Measurements from ENCODE around the gene PLAGL2.
A peak's percentile ranks its signal among the peaks of the same experiment; 100 is the strongest.

The PLAGL2 gene

GRCh38 chr20:32244150-32244823, 36.7 kb upstream of the PLAGL2 start:
- TF ChIP-seq CTCF (conservative IDR thresholded peaks at IDR 0.05; ENCODE audit: low read depth, low read length), result no peak
- no peak for DNase-seq (ENCODE audit: low read depth)
- H3K4me3 ChIP-seq (ENCODE audit: low read depth, low read length), result no peak overlapping the region

DNA sequence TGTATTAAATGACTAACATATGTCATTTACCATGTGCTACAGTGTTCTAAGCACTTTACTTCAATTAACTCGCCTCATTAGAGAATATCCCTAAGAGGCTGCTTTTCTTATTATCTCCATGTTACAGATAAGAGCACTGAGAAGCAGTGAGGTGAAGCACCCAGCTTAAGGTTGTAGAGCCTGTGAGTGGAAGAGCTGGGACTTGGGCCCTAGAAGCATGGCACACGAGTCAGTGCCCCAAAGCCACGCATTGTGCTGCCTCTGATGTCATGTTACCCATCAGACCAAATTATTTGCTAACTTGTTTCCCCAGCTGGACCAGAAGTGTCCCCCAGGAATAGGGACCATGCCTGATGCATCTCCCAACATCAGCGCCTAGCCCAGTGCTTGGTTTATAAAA, 34.3 kb upstream of the PLAGL2 start:
- no peak overlapping the region for H3K4me3 ChIP-seq (ENCODE audit: low read depth, low read length)
- TF ChIP-seq CTCF (conservative IDR thresholded peaks at IDR 0.05; ENCODE audit: low read depth, low read length), result no peak
- no peak for DNase-seq (ENCODE audit: low read depth)

- peak; percentile 16 for TF ChIP-seq CTCF (conservative IDR thresholded peaks at IDR 0.05; ENCODE audit: low read depth, low read length)
- no peak for DNase-seq (ENCODE audit: low read depth)
- no peak overlapping the region for H3K4me3 ChIP-seq (ENCODE audit: low read depth, low read length)
Measured at GRCh38 chr20:32240205-32240604, 32.7 kb upstream of the PLAGL2 start.

DNA sequence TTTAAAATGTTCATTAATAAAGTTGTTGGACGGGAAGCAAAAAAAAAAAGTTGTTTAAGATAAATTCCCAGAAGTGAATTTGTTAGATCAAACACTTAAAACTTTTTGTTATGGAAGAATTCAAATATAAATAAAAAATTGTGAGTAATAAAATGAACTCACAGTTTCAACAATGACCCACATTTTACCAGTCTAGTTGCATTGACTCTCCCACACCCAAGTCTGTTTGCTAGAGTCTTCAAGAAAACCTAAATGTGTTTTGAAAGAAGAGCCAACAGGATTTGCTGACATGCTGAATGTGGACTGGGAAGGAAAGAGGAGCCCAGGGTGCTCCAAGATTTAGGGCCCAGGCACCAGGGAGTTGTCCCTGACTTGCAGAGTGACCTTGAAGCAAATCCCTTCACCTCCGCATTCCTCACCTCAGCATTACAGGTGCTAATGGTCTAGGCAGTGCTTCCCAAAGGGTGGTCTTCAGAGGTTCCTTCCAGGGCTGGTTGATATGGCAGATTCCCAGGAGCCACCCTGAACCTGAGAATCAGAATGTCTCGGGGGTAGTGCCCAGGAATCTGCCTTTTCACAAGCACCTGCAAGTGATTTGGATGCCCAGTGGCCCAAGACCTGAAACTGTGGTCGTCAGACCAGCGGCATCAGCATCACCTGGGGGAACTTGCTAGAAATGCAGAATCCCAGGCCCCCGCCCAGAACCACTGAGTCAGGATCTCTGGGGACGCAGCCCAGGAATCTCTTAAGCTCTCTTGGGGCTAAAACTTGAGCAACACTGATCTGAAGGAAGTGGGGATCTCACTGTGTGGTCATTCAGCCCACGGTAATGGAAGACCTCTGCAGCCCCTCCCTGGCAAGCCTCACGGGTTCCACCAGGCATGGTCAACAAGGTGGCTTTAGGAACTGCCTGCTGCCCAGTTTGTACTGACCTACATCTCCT, 31.2 kb upstream of the PLAGL2 start:
- no peak for DNase-seq (ENCODE audit: low read depth)
- no peak for TF ChIP-seq CTCF (conservative IDR thresholded peaks at IDR 0.05; ENCODE audit: low read depth, low read length)
- no peak overlapping the region for H3K4me3 ChIP-seq (ENCODE audit: low read depth, low read length)

GRCh38 chr20:32237419-32237818, 29.9 kb upstream of the PLAGL2 start:
- no peak for TF ChIP-seq CTCF (conservative IDR thresholded peaks at IDR 0.05; ENCODE audit: low read depth, low read length)
- H3K4me3 ChIP-seq (ENCODE audit: low read depth, low read length), result no peak overlapping the region
- DNase-seq (ENCODE audit: low read depth), result no peak

DNA sequence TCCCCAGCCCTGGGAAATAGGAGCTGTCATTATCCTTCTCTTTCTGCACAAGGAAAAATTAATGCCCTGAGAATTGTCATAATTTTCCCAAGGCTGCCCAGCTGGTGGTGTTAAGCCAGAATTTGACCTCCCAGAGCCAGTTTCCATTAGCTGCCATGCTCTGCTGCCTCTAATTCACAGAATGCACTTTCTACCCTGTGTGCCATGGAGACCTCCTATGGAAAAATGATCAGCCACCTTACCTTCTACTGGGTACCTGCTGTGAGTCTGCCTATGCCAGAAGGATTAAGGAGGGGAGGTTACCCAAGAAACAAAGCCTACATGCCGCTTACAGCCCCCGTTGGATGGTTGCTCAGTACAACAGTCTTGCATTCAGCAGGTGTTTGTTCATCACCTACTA, 29.3 kb upstream of the PLAGL2 start:
- DNase-seq (ENCODE audit: low read depth), result no peak
- no peak for TF ChIP-seq CTCF (conservative IDR thresholded peaks at IDR 0.05; ENCODE audit: low read depth, low read length)
- H3K4me3 ChIP-seq (ENCODE audit: low read depth, low read length), result no peak overlapping the region
